GM12891 (cell line): Measurements from ENCODE around the gene CLTCL1.

ENCODE experiments used
- POLR2A ChIP-seq: IDR thresholded peaks from 2 replicates; pipeline ENCODE4 v1.6.1; 2011; ENCODE audit warnings: low read depth, low read length, control low read depth
- POLR2AphosphoS5 ChIP-seq: IDR thresholded peaks from 2 replicates; pipeline ENCODE4 v1.6.1; 2011; ENCODE audit warnings: low read depth, low read length, control low read depth
- POU2F2 ChIP-seq: IDR thresholded peaks from 2 replicates; pipeline ENCODE4 v1.6.1; 2011; ENCODE audit warnings: low read depth, mild to moderate bottlenecking, control low read depth, low read length, moderate library complexity

- TF ChIP-seq POLR2A (no peak), POLR2AphosphoS5 (no peak), POU2F2 (no peak)
Measured at GRCh38 chr22:19167106-19167869, 124.2 kb downstream of the CLTCL1 start.
